HCT116 (cell line): ENCODE measurements around the gene KIF26B.

ENCODE experiments used
- EZH2phosphoT487 ChIP-seq: fragments of 200-600 bp; IDR thresholded peaks from 2 replicates; pipeline ENCODE4 v1.6.1; 2018; ENCODE audit warnings: antibody characterized with exemption, borderline replicate concordance
- POLR2A ChIP-seq: IDR thresholded peaks from 2 replicates; pipeline ENCODE4 v1.7.0; 2011; ENCODE audit warnings: borderline replicate concordance; ENCODE audit not compliant: insufficient read depth, insufficient read length; ENCODE audit errors: extremely low read depth
- ZNF274 ChIP-seq: fragments of 200-500 bp; sonication (Bioruptor generic); IDR thresholded peaks from 2 replicates; pipeline ENCODE4 v1.6.1; 2014; ENCODE audit warnings: mild to moderate bottlenecking, low read depth, low read length, inconsistent platforms
- TF ChIP-seq, protein P1 (sequence below), 3 experiments: fragments of 200-600 bp in 1 of 3; sonication (generic) in 1 of 3; IDR thresholded peaks in 2 of 3; conservative IDR thresholded peaks in 1 of 3; 2 replicates each; pipeline ENCODE4 v1.5.1; 2012 to 2017; ENCODE audit warnings: low read depth in 2 of 3, low read length in 2 of 3, antibody characterized with exemption in 1 of 3, borderline replicate concordance in 1 of 3, control low read depth in 1 of 3, mild to moderate bottlenecking in 1 of 3, mixed read lengths in 1 of 3, mixed run types in 1 of 3, moderate library complexity in 1 of 3; ENCODE audit not compliant: insufficient read depth in 1 of 3

- no peak for TF ChIP-seq EZH2phosphoT487
- TF ChIP-seq, protein P1, sequence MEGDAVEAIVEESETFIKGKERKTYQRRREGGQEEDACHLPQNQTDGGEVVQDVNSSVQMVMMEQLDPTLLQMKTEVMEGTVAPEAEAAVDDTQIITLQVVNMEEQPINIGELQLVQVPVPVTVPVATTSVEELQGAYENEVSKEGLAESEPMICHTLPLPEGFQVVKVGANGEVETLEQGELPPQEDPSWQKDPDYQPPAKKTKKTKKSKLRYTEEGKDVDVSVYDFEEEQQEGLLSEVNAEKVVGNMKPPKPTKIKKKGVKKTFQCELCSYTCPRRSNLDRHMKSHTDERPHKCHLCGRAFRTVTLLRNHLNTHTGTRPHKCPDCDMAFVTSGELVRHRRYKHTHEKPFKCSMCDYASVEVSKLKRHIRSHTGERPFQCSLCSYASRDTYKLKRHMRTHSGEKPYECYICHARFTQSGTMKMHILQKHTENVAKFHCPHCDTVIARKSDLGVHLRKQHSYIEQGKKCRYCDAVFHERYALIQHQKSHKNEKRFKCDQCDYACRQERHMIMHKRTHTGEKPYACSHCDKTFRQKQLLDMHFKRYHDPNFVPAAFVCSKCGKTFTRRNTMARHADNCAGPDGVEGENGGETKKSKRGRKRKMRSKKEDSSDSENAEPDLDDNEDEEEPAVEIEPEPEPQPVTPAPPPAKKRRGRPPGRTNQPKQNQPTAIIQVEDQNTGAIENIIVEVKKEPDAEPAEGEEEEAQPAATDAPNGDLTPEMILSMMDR (IDR thresholded peaks at IDR 0.05 in 2 of 3, conservative IDR thresholded peaks at IDR 0.05 in 1 of 3; ENCODE audit: borderline replicate concordance in 1 of 3, insufficient read depth in 1 of 3, low read depth in 2 of 3, low read length in 2 of 3): no peak
- no peak for TF ChIP-seq POLR2A
- TF ChIP-seq ZNF274: no peak
Measured at GRCh38 chr1:245124241-245124640, 30.5 kb upstream of the KIF26B start.
